Measurements from ENCODE around the gene ADAMTS2.

ADAMTS2 gene

GRCh38 chr5:179260324-179261070 lies 84.8 kb downstream of the ADAMTS2 start:
- DNase-seq (ENCODE audit: insufficient read length, low spot score) (no peak), FAIRE-seq (no peak)
- TF ChIP-seq TAF1 (IDR thresholded peaks at IDR 0.05; ENCODE audit: low read depth, low read length): no peak
- TF ChIP-seq POLR2AphosphoS5 (IDR thresholded peaks at IDR 0.05; ENCODE audit: low read depth, low read length): no peak
- TF ChIP-seq POU2F2 (IDR thresholded peaks at IDR 0.05; ENCODE audit: low read depth, low read length): no peak
- no peak for TF ChIP-seq POLR2A (IDR thresholded peaks at IDR 0.05; ENCODE audit: low read depth, low read length)
- TF ChIP-seq PAX5 (IDR thresholded peaks at IDR 0.05; ENCODE audit: insufficient read depth, low read length, severe bottlenecking): no peak
- no peak for TF ChIP-seq SPI1 (IDR thresholded peaks at IDR 0.05; ENCODE audit: low read depth, low read length)

DNA sequence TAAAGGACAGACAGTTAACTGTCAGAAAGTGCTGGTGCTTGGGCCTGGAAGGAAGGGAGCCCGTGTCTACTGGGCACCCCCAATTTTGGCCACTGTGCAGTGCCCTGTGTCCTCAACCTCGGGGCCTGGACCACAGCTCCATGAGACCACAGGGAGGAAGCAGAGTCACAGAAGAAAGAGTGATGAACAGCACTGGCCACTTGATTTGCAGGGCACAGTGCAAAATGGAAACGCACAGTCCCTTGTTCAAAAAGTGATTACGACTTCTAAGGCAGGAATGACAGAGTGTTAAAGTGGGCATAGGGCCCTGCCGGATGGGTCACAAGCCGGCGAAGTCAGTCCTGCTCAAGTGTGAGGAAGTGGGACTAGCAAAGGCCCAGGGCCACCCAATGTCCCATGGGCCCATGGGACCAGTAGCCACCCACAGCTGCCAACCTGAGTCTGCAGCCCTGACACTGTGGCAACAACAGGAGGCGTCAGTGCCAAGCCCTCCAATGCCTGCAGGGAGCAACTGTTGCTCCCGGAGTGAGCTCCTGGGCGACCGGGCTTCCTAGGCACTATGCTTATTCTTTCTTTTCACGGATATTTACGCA lies 85.4 kb downstream of the ADAMTS2 start:
- FAIRE-seq: no peak
- no peak for DNase-seq (ENCODE audit: insufficient read length, low spot score)
- TF ChIP-seq POU2F2 (IDR thresholded peaks at IDR 0.05; ENCODE audit: low read depth, low read length) (no peak), POLR2AphosphoS5 (IDR thresholded peaks at IDR 0.05; ENCODE audit: low read depth, low read length) (no peak), POLR2A (IDR thresholded peaks at IDR 0.05; ENCODE audit: low read depth, low read length) (no peak), SPI1 (IDR thresholded peaks at IDR 0.05; ENCODE audit: low read depth, low read length) (no peak), PAX5 (IDR thresholded peaks at IDR 0.05; ENCODE audit: insufficient read depth, low read length, severe bottlenecking) (no peak), TAF1 (IDR thresholded peaks at IDR 0.05; ENCODE audit: low read depth, low read length) (no peak)

GRCh38 chr5:179258922-179259730 lies 86.1 kb downstream of the ADAMTS2 start:
- FAIRE-seq: no peak
- TF ChIP-seq POLR2AphosphoS5 (IDR thresholded peaks at IDR 0.05; ENCODE audit: low read depth, low read length): no peak
- no peak for DNase-seq (ENCODE audit: insufficient read length, low spot score)

GRCh38 chr5:179258001-179258921 lies 87.0 kb downstream of the ADAMTS2 start:
- no peak for DNase-seq (ENCODE audit: insufficient read length, low spot score)
- TF ChIP-seq POLR2A (IDR thresholded peaks at IDR 0.05; ENCODE audit: low read depth, low read length): no peak
- no peak for TF ChIP-seq POU2F2 (IDR thresholded peaks at IDR 0.05; ENCODE audit: low read depth, low read length)
- no peak for TF ChIP-seq TAF1 (IDR thresholded peaks at IDR 0.05; ENCODE audit: low read depth, low read length)
- no peak for TF ChIP-seq SPI1 (IDR thresholded peaks at IDR 0.05; ENCODE audit: low read depth, low read length)
- TF ChIP-seq PAX5 (IDR thresholded peaks at IDR 0.05; ENCODE audit: insufficient read depth, low read length, severe bottlenecking): no peak
- no peak for TF ChIP-seq POLR2AphosphoS5 (IDR thresholded peaks at IDR 0.05; ENCODE audit: low read depth, low read length)
- FAIRE-seq: no peak

GRCh38 chr5:179257176-179257682 lies 88.0 kb downstream of the ADAMTS2 start:
- DNase-seq (ENCODE audit: insufficient read length, low spot score) (no peak), FAIRE-seq (no peak)
- TF ChIP-seq PAX5 (IDR thresholded peaks at IDR 0.05; ENCODE audit: insufficient read depth, low read length, severe bottlenecking) (no peak), SPI1 (IDR thresholded peaks at IDR 0.05; ENCODE audit: low read depth, low read length) (no peak), POU2F2 (IDR thresholded peaks at IDR 0.05; ENCODE audit: low read depth, low read length) (no peak), TAF1 (IDR thresholded peaks at IDR 0.05; ENCODE audit: low read depth, low read length) (no peak), POLR2A (IDR thresholded peaks at IDR 0.05; ENCODE audit: low read depth, low read length) (no peak), POLR2AphosphoS5 (IDR thresholded peaks at IDR 0.05; ENCODE audit: low read depth, low read length) (no peak)

DNA sequence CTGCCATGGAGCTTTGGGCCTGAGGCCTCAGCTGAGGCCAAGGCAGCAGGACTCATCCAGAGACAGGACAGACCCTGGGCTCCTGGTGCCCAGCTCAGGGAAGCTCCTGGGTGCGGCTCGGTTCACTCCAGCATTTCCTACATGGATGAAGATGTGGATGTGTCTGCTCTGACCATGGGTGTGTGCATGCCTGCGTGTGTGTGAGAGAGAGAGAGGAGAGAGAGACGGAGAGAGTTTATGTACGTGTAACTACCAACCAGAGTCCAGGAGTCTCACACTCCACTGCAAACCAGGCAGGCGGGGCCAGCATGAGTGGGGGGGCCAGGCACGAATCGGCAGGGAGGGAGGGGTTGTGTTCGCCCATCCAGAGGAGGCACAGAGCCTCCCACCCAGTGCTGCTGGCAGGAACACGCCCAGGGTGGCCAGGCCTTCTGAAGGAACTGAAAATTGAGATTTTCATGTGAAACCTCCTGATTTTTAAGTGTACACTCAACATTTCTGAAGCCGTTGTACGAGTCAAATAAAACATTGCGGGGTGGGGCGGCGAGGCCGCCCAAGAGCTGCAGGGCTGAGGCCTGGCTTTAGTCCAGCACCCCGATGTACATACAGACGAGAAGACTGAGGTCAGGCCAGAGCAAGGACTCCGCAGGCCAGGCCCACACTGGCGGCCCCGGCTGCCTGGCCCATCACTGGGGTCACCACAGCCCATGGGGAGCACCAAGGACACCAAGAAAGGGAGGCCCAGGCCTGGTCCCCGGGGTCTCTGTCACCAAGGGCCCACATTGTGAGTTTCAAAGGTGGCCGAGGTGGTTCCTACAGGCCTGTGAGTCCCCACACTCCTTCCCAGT lies 88.7 kb downstream of the ADAMTS2 start:
- TF ChIP-seq SPI1 (IDR thresholded peaks at IDR 0.05; ENCODE audit: low read depth, low read length): no peak
- TF ChIP-seq TAF1 (IDR thresholded peaks at IDR 0.05; ENCODE audit: low read depth, low read length): no peak
- TF ChIP-seq POU2F2 (IDR thresholded peaks at IDR 0.05; ENCODE audit: low read depth, low read length): no peak
- TF ChIP-seq POLR2AphosphoS5 (IDR thresholded peaks at IDR 0.05; ENCODE audit: low read depth, low read length): no peak
- no peak for TF ChIP-seq POLR2A (IDR thresholded peaks at IDR 0.05; ENCODE audit: low read depth, low read length)
- no peak for TF ChIP-seq PAX5 (IDR thresholded peaks at IDR 0.05; ENCODE audit: insufficient read depth, low read length, severe bottlenecking)
- DNase-seq (ENCODE audit: insufficient read length, low spot score): no peak
- FAIRE-seq: no peak

DNA sequence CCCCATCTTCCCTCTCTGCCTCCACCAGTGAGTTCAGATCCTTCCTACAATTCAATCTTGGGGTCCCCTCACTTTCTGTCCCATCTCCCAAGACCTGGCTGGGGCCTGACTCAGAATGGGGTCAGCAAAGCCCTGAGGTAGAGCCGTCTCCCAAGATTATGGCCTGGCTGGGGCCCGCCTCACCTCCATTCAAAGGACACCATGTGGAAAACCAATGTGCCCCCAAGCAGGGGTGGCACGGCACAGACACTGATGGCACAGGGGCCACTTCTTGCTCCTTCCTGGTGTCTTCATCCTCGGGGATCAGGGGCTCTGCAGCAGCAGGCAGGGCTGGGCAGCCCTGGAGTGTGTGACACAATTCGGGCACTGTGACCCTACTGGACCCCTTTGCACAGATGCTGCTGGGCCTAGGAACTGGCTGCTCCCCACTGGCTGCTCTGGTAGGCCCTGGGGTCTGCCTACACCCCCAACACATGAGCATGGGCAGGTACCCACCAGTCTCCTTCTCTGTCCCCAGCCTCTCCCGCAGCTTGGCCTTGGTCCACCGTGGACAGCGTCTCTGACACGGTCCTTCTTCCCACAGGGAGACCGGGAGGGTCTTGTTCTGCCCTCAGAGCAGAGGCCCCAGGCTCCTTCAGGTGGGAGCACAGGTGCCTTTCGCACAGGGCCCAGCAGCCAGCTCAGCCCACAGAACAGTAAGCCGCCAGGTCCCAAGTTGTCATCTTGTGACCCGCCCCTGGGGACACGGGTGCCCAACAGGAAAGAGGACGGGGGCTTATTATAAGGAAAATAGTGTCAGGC lies 89.5 kb downstream of the ADAMTS2 start:
- FAIRE-seq (no peak), DNase-seq (ENCODE audit: insufficient read length, low spot score) (no peak)
- no peak for TF ChIP-seq POLR2A (IDR thresholded peaks at IDR 0.05; ENCODE audit: low read depth, low read length)

Data from GM12891 (cell line).